Measurements from ENCODE around the gene TTLL11.

GRCh38 chr9:122122468-122122867 lies 29.4 kb upstream of the TTLL11 start:
- TF ChIP-seq CTCF (IDR thresholded peaks at IDR 0.05) (no peak), POLR2A (IDR thresholded peaks at IDR 0.05) (no peak)
